ENCODE data around the gene ENOX1.

Gene ENOX1

DNA sequence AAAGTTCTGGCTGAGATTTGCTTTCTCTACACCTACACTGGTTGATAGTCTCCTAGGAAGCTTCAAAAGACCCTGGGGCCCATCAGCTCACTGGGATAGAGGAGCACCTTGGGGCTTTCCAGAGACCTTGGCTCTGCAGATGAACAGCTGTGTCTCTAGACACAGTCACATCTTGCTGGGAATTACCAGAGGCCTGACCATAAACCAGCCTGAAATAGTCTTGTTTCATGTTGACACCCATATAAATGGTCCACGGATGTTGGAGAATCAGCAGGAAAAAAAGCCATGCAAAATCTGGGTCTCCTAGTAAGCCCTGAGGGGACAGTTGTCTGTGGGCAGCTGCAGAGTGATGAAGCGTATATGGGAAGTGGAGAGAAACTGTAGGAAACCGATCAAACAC is 555.8 kb downstream of the ENOX1 start:
- DNase-seq = no peak

DNA sequence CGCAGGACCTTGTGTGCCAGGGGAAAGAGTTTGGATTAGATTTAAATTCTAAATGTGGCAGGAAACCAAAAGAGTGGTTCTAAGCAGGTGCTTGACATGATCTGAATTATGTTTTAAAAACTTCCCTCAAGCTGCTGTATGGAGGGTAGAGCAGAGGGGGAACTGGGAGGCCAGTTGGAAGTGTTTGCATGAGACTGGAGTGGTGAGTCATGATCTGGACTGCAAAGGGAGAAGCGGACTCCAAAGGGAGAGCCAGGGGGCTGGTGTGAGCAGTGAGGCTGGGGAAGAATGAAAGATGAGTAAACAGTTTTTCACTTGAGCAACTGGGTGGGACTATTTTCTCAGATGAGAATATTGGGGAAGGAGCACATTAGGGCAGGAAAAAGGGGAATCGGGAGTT is 557.3 kb downstream of the ENOX1 start:
- DNase-seq = no peak

DNA sequence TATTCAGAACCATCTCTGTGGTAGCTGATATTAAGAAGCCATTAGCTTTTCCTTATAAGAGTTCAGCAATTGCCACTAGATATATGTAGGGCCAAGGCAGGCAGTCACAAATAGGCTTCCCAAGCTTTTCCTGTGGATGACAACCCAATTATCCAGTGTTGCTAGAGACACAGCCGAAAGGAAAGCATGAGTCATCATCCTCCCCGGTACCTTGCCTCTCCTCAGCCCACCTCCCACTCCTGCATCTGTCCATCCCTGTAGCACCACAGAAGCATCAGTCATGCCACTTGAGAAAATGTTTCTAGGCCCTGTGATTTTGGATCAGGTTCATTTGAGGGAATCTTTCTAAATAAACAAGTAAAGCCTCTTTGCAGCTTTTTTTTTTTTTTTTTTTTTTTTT is 559.1 kb downstream of the ENOX1 start:
- no peak for DNase-seq

DNA sequence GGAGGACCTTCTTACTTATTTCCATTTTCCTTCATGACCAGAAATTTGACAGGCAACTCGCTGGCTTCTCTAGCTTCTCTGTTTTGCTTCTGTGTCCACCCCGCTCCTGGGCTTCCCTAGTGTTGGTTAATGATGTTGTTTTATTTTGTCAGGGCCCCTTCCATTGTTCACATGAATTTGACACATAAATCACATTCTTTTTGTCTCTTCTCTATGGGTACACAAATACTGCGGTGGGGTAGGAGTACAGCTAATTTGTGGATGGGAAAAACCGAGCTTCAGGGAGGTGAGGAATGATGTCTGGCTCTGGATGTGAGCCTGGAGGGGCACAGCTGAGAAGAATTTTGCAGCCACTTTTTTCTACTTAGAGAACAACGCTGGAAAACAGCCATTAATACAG is 563.6 kb downstream of the ENOX1 start:
- DNase-seq = no peak

DNA sequence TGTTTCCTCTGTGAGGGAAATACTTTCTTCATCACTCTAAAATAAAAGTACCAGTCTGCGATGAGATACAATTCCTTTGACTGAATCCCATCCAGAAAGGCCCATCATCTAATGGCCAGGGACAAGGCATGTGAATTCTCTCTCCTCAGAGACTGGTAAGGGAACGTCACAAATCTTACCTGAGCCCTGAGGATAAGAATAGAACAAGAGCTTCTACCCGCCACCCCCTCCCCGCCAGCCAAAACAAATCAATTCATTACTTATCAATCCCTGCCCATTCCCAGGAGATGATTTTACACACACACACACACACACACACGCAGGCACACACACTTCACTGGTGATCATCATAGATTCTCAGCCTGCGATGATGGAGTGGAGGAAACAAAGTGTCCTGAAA is 564.7 kb downstream of the ENOX1 start:
- DNase-seq = no peak

DNA sequence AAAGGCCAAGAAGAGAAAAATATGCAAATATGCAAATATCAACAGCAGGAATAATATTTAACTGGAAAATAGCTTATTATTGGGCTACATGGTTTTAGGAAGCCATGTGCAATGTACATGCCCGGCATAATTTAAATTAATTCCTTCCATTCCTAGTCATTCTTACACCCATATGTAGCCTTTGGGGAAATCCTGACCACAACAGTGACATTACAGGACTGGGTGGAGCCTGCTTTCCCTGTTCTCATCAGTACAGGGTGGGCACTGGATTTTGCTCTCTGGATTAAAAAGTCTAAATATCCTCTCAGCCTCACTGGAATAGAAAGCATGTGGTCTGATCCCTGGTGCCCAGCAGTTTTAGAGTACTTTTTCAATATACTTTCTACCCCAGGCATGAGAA is 565.2 kb downstream of the ENOX1 start:
- no peak for DNase-seq

DNA sequence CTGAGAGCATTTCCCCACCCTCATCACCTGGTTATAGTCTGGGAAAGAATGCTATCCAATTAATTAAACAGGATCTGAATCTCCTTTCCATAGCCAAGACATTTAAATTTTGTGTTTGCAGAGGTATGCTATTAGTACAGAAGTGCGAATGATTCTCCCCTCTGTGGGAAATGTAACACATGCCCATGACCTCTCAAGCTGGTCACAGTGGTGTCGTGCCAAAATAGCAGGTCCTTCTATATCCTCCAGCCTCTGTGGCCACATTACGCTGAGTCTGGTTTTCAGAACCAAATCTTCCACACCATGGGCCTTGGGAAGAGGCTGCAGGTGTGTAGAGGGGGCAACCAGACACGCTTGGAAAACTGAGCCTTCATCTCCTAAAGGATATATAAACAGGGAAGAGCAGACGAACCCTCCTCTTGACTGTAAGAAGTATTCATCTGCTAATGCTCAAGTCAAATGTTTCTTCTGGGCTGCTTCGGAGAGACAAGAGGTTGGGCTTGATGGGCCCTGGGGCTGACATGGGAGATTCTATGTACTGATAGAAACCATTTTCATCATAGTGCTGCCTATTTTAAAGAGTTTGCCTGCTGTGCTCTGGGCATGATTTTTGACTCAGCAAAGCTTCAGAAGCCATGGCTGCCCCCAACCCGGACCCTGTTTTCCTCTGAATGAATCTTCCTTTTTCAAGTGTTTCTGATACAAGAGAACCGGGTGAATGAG is 565.7 kb downstream of the ENOX1 start:
- DNase-seq = no peak

DNA sequence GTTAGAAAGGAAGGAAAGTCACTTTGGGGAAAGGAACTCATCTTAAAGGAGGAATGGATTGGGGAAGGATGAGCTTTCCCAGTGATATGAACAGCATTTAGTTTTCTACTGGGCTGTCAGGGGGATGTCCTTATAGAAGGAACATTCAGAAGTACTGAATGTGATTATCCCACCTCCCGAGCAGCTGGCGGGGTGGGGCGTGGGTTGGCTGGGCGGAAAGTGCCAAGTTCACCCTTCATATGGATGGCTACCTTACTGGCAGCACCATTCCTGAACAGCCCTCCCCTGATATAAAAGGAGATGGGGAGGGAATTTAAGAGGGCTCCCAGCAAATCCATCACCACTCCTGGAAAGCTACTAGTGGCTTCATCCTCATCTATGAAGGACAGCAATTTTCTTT is 572.6 kb downstream of the ENOX1 start:
- no peak for DNase-seq

DNA sequence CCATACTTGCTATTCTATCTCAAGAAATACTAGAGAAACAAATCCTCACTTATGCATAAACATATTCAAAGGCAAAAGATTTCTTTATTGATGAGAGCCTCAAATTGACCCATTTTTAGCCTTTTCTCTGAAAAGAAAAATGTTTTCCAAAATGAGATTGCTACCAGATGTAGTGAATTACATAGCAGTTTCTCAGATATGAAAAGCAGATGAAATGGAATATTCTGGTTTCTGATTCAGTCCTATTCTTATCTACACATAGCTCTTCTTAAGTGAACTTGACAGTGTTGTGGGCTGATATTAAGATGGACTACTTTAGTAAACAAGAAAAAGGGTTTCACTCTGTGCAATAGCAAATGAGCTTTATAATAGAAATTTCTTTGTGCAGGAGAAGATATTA is 579.9 kb downstream of the ENOX1 start:
- DNase-seq = no peak

DNA sequence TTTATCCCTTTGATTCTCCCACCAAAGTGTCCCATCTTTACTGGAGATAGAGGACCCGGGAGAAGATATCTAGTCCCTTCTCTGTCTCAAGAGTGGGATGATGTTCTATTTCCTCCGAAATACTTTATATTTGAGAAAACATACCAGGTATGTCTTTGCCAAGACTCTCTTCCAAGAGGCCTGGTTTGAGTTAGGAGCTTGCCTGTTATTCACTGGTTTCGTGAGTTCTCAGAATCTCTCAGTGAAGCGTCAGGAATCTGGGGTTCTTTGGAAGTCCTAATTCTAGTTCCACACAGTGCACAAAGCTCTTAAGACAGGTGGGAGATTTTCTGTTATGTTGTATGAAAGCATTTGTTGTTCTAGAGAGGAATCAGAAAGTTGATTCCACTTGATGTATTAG is 581.4 kb downstream of the ENOX1 start:
- DNase-seq = no peak

DNA sequence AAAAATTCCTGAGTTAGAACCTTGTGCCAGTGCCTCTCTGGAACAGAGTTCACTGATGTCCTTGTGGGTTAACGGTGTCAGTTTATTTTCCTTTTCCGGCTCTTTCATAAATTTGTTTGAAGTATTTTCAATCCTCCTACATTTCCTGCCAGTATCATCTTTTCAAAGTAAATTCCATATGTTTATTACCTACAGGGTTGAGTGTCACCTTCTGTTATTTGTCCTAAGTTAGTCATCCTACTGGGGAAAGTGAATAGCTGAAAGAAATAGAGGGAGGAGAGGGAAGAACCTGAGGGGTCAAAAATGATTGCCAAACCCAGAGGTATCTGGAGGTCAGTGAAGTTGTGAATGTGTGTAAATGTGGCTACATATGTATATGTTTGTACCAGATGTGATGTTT is 582.2 kb downstream of the ENOX1 start:
- DNase-seq = no peak

DNA sequence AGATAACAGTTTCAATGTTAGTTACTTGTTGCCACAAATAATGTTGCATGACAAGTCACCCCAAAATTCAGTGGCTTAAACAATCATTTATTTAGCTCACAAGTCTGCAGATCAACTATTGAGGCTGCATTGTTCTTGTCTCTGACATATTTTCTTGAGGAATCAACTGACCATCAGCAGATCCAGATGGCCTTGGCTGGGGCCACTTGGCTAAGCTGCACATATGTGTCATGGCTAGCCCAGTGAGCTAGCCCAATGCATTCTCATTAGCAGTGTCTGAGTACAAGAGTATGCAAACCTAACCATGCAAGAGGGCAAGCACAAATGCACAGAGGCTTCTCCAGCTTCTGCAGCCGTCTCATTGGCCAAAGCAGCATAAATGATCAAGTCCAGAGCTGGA is 583.0 kb downstream of the ENOX1 start:
- DNase-seq = no peak

DNA sequence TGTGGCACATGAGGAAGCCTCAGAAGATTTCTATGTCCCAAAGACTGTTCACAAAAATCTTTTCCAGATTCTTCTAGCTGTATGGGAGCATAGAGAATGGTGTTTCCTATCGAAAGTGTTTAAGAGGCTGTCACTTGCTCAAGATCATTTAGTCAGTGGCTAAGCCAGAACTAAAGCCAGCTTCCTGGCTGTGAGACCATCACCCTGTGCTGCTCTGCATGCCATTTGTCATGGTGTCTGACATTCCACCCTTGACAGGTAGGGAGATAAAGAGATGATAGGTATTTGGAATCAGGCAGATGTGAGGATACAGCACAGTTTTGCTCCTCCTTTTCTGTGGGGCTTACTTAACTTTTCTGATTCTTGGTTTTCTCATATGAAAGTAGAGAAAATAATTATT is 586.0 kb downstream of the ENOX1 start:
- DNase-seq = no peak

DNA sequence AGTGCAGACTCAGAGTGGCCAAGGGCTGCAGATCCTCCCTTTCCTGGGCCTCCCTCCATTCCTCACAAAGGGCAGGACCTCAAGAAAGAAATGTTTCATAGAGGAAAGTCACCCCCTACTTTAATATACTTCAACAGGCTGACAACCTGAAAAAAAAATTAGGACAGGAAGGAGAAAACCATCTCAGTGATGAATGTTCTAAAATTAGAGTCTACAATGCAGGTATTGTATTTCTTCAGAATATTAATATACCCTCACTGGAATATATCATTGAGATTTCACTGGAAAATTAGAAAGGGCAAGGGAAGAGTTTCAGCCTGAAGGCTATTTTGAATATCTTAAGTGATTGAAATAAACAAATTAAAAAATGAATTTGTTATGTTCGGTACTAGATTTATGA is 586.5 kb downstream of the ENOX1 start:
- DNase-seq = no peak

DNA sequence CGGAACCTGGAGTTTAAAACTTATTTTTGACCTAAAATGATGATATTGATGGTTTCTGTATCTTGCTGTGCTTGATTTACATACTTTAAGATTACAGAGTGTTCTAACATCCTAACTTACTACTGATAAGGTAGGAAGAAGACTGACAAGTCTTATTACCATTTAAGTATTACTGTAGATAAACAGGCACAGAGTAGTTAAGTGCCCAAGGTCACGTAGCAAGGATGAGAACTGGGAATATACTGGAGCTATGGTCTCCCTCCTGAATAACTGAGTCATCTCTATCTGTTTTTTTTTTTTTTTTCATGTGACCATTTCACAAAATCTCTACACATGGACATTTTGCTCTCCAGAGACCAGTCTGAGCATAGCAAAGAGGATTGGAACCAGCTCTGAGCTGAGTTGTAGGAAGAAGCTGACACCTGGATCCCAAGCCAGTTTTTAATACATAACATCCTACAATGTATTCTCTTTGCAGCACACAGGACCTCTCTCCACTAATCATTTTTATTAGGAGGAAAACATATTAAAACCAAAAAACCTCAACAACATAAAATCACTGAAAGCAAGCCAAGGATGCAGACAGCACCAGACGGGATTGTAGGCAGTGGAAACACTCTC is 589.9 kb downstream of the ENOX1 start:
- DNase-seq = no peak

DNA sequence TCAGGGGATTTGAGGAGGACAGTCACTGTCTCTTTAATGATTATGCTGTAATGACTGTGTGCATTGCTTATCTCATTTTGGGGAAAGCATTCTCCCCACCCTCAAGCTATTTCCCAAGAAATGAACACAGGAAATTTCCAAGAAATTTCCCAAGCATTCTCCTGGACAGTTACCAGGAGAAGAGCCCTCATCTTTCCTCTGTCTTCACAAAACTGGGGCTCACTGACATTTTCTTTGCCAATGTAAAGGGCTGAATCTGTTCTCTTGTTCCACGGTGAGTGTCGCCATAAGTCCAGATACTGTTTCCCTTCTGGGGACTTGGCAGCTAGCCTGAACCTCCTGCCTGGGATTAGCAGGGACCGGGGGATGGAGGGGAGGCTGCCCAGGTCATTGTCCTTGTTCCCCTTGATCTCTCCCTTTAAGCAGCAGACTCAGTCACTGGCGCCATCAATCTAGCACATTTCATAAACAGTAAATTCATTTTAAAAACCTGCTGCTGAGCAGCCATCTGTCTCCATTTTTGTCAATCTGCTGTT is 590.6 kb downstream of the ENOX1 start:
- DNase-seq = no peak

DNA sequence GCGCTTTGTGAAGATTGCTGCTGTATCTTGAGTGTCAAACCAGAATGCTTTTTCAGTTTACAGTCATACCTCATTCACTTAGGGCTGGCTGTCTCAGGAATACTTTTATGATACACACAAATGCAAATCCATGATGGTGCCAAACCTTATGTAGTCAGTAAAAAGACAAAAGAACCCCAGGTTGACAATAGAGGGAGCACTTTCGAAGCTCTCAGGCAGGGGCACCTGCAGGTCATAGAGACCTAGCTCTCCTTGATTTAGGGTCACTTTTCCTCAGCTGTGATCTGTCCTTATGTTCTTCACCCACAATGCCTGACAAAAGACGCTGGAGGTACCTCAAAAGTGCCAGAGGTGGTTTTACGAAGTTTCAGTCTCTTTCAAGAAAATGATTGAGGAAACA is 591.2 kb downstream of the ENOX1 start:
- no peak for DNase-seq

DNA sequence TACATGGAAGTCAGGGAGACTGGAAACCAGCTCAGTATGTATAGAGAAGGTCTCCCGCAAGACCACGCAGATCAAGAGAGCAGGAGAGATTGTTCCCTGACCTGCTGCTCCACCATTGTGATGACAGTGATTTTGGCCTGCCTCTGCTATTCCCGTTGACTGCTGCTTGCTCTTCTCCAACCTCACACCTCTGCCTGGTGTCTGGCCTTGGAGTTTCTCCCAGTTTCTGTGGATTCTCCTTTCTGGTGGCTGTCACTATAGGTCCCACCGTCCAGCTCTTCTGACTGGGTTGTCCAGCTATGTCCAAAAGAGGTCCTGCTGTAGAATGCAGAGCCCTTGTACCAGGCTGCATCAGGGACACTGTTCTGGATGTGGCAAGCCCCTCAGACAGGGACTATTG is 591.7 kb downstream of the ENOX1 start:
- no peak for DNase-seq

DNA sequence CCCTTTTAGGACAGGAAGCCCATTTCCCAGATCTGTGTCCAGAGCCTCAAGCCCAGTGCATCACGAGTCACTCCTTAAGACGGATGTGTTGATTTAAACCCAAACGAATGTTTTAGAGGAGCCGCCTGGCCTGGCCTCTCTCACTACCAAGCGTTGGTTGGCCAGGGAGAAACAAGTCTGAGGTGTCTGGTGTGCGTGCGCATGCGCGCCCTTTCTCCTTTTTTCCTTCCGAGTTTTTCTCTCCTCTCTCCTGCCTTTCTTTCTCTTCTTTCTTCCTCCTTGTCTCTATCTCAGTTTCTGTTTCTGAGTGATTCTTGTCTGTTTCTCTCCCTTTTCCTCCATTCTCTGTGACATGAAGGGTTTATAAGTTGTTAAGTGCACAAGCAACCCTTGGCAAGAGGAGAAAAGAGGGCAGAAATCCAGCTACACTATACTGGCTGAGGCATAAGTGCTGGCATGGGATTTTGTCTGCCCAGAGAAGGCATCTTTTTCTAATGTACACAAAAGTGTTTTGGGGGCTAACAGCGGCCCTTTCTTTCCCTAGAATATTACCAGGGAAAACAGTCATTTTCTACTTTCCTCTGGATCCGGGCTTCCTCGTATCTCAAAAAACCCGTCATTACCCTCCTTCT is 592.9 kb downstream of the ENOX1 start:
- DNase-seq = no peak

DNA sequence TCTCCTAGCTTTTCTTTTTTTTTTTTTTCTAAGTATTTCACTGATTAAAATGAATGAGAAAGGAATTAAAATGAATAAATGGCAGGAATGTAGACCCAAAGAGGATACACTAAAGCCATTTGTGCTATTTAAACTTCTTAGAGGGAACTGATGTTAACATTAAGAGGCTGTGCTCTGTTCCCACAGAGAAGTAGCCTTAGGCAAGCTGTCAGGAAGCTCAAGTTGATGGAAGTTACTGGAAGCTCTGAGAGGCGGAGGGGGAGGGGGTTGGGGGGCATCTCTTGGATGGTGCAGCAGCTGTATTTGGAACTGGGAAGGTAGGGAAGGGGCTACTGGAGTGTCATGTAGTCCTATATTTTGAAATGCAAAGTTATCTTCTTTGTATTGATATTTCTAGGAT is 595.2 kb downstream of the ENOX1 start:
- DNase-seq = no peak

DNA sequence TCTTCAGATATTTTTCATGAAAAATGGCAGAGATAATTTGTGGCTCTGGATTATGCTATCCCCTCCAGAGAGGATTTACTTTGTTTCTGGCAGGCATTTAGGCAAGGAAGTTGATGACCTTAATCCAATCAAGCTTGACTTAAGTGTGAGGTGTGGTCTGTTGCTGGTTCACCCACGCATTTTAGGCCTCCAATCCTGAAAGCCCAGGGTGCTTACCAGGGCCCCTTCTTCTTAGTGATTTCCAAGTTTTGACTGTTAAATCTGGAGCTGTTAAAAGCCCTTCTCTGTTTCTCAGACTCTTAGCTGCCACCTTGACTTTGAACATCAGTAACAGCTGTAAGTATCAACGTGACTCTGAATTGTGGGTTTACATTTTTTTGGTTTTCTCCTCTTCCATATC is 601.5 kb downstream of the ENOX1 start:
- DNase-seq = no peak

DNA sequence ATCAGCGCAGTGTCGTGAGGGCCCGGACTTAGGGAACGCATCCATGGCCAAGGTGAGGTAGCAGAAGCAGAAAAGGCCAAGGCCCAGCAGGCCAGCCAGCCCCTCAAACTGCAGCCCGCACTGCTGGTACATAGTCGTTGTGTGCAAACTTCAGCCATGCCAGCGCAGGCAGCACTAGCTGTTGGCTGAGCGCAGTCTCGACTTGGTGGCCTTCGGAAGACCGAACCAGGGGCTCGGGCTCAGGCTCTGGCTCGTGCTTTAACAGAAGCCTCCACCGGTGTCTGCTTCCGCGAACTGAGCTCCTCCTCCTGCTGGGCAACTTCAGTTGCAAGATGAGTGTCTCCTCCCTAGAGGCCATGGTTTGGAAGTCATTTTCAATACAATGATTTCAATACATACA is 605.9 kb downstream of the ENOX1 start:
- DNase-seq = no peak

DNA sequence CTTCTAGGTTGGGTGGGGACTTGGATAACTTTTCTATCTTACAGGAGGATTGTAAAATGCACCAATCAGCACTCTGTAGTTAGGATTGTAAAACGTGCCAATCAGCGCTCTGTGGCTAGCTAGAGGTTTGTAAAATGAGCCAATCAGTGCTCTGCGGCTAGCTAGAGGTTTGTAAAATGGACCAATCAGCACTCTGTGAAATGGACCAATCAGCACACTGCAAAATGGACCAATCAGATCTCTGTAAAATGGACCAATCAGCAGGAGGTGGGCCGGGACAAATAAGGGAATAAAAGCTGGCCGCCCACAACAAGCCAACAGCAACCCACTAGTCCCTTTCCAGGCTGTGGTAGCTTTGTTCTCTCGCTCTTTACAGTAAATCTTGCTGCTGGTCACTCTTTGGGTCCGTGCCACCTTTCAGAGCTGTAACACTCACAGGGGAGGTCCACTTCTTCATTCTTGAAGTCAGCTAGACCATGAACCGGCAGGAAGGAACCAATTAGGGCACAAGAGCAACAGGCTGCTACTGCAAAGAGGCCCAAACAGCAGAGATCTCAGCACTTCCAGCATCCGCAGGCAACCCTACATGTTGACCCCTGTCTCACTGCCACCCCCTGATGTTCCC is 606.6 kb downstream of the ENOX1 start:
- no peak for DNase-seq

DNA sequence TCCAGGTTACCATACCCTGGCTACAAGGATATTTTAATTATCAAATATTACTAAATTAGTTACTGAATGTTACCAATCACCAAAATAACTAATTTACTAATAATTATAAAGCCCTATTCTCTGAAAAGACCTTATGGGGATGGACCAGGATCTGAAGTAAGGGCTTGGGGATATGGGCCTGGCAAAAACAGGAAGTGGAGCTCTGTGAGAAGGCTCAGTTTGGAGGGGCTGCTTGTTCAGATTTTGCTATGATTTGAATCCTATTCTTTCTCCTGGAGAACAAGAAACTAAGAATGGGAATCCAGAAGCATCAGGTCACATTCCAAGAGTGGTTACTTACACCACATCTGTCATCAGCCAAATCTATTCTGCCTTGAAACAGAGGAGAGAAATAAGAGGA is 615.3 kb downstream of the ENOX1 start:
- no peak for DNase-seq

All from hematopoietic multipotent progenitor cell treated with erythropoietin and hydrocortisone succinate and interleukin-3 and kit ligand, for 8 days (in vitro differentiated cells).